Ramos (cell line): ENCODE measurements around the gene SLC9A1.

Experiments
- in situ Hi-C: fragments of 300-500 bp; cut with MboI; formaldehyde crosslinking; loops from one replicate; pipeline ENCODE4 v1.14.3; 2022; ENCODE audit warnings: low sequenced_read_pairs; ENCODE audit not compliant: unreplicated experiment

The SLC9A1 gene

GRCh38 chr1:27108588-27108987, 46.3 kb downstream of the SLC9A1 start:
- in situ Hi-C loops, result loop anchor here (10.0 kb wide), 1 partner anchor 276 kb away; the partner anchor contains the start of gene CD164L2

- in situ Hi-C loops, result loop anchor here (10.0 kb wide), 1 partner anchor 278 kb away; the partner anchor contains the start of gene CD164L2
Measured at GRCh38 chr1:27106561-27107323, 48.2 kb downstream of the SLC9A1 start.

- in situ Hi-C loops, result loop anchor here (10.0 kb wide), 1 partner anchor 280 kb away; the partner anchor contains the start of gene CD164L2
Measured at GRCh38 chr1:27105018-27105417, 49.9 kb downstream of the SLC9A1 start.

GRCh38 chr1:27103498-27103897, 51.4 kb downstream of the SLC9A1 start:
- in situ Hi-C loops, result loop anchor here (5.0 to 10.0 kb wide), 3 partner anchors 56 to 281 kb away; partner anchors contain the start of gene CD164L2

- in situ Hi-C loops, result loop anchor here (5.0 to 10.0 kb wide), 3 partner anchors 56 to 282 kb away; partner anchors contain the start of gene CD164L2
Measured at GRCh38 chr1:27102707-27103468, 52.0 kb downstream of the SLC9A1 start.

GRCh38 chr1:27102134-27102706, 52.7 kb downstream of the SLC9A1 start:
- in situ Hi-C loops, result loop anchor here (5.0 to 10.0 kb wide), 3 partner anchors 55 to 283 kb away; partner anchors contain the start of gene CD164L2

GRCh38 chr1:27101696-27102095, 53.2 kb downstream of the SLC9A1 start:
- in situ Hi-C loops, result loop anchor here (5.0 to 10.0 kb wide), 3 partner anchors 54 to 283 kb away; partner anchors contain the start of gene CD164L2

GRCh38 chr1:27101054-27101491, 53.9 kb downstream of the SLC9A1 start:
- in situ Hi-C loops, result loop anchor here (5.0 to 10.0 kb wide), 3 partner anchors 54 to 284 kb away; partner anchors contain the start of gene CD164L2

GRCh38 chr1:27100335-27101053, 54.4 kb downstream of the SLC9A1 start:
- in situ Hi-C loops, result loop anchor here (5.0 to 10.0 kb wide), 3 partner anchors 53 to 284 kb away; partner anchors contain the start of gene CD164L2

GRCh38 chr1:27099587-27100334, 55.2 kb downstream of the SLC9A1 start:
- in situ Hi-C loops, result loop anchor here (5.0 to 10.0 kb wide), 3 partner anchors 52 to 285 kb away; partner anchors contain the start of gene CD164L2

GRCh38 chr1:27099135-27099586, 55.8 kb downstream of the SLC9A1 start:
- in situ Hi-C loops, result no loop called here

- in situ Hi-C loops, result no loop called here
Measured at GRCh38 chr1:27098431-27099134, 56.3 kb downstream of the SLC9A1 start.

GRCh38 chr1:27097484-27097917, 57.4 kb downstream of the SLC9A1 start:
- in situ Hi-C loops, result no loop called here

- in situ Hi-C loops, result no loop called here
Measured at GRCh38 chr1:27095576-27095975, 59.3 kb downstream of the SLC9A1 start.

- in situ Hi-C loops, result no loop called here
Measured at GRCh38 chr1:27092888-27093287, 62.0 kb downstream of the SLC9A1 start.

- in situ Hi-C loops, result no loop called here
Measured at GRCh38 chr1:27090911-27091310, 64.0 kb downstream of the SLC9A1 start.

- in situ Hi-C loops, result no loop called here
Measured at GRCh38 chr1:27087371-27088220, 67.3 kb downstream of the SLC9A1 start.
